ENCODE data around the gene NXF1. TPM values are rescaled to one million over a fixed set of nuclear protein-coding genes. Genes with fewer than 3 reads are reported as not detected.
A peak's percentile ranks its signal among the peaks of the same experiment; 100 is the strongest.

Gene NXF1
- total and polyA plus RNA-seq, 2 of the 13 experiments (the other 11 are each of a cell fraction or from before 2014, with no cell fraction given) = 30.4 to 30.9 TPM

DNA sequence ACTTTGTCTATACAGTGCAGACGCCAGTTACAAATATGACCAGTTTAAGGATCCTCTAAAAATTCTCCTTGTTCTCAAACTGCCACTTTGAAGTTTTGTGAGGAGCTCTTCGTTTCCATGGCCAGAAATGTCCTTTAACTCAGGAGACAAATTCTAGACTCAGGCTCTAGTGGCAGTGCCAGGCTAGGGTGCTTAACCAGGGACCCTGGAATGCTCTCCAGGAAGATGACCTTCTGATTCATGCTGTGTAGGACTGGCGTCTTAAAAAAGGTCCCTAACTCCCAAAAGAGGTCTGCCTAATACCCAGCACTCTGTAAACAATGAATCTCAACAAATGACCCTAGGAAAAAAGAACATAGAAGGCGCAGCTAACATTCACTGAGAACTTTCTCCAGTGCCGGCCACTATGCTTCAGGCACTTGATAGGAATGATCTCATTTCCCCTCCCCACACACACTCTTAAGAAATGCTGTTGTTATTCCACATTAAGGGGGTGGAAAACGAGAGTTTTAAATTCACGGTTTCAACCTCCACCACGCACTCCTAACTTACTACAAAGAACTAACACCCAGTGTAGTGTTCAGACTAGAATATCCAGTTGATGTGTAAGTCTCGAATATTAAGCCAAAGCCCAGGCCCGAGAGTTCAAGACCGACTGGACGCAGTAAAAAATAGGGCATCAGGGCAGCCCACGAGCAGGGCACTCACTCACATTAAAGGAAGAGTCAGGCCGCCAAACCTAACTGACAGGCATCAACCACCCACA lies 747 bp downstream of the NXF1 start:
- H3K4me1 ChIP-seq (ENCODE audit: insufficient read depth, low read length) = peaks cover 23% of the 10 kb centered on the region
- ChIA-PET CTCF (ENCODE audit: low intra/inter-chr PET ratio, low total read pairs) (no interaction called here), POLR2A (interaction anchor here (0.9 to 5.7 kb wide), 9 partner anchors 10 to 150 kb away, joined by 3 to 53 read pairs (median 4); partner anchors contain the start of genes STX5, TEX54, TMEM179B and WDR74)
- peak overlapping the region; percentile 84 for H3K9ac ChIP-seq (ENCODE audit: insufficient read depth, low read depth, low read length)
- peak overlapping the region; percentile 86 to 97 (median 92) for H3K4me3 ChIP-seq (replicated peaks in 1 of 3; ENCODE audit: insufficient read depth in 1 of 3, low read depth in 2 of 3, low read length in 3 of 3)
- 5% methylated on average over 14 of the region's 14 CpGs for WGBS (ENCODE audit: low lambda C conversion rate)
- H3K27me3 ChIP-seq (ENCODE audit: control insufficient read depth in 1 of 2, insufficient read depth in 2 of 2, low read length in 2 of 2) = no peaks in the 10 kb centered on the region; a peak in 1 of 5 replicates
- no peak overlapping the region for H2AFZ ChIP-seq (ENCODE audit: low read length)
- peak overlapping the region; percentile 89 for H3K4me2 ChIP-seq (ENCODE audit: low read depth, low read length)
- peak; percentile 9; the same call in 2 of the 3 replicates for ATAC-seq
- intact Hi-C loops (cut with micrococcal nuclease; ENCODE audit: unreplicated experiment) (loop anchor here (1.0 to 2.0 kb wide), 2 partner anchors 18 to 27 kb away; partner anchors contain the start of gene TMEM179B), in situ Hi-C loops (cut with HindIII; ENCODE audit: extremely low pct_ligation_motif_present, low pct_unique_long_range_greater_than_20kb) (no loop called here)
- peaks cover 18% of the 10 kb centered on the region for H3K79me2 ChIP-seq (ENCODE audit: insufficient read depth, low read length)
- peak overlapping the region; percentile 48 for H3K27ac ChIP-seq (ENCODE audit: extremely low read length, insufficient read depth, low read length)
- no peak for FAIRE-seq
- H4K20me1 ChIP-seq (ENCODE audit: insufficient read depth, low read length) = no peaks in the 10 kb centered on the region; the same call in 1 of the 2 replicates
- peaks cover 14 to 34% of the 10 kb centered on the region in 2 experiments for H3K36me3 ChIP-seq (replicated peaks in 1 of 2; ENCODE audit: control insufficient read depth in 1 of 2, insufficient read depth in 2 of 2, low read length in 2 of 2)
- no peaks in the 10 kb centered on the region for H3K9me3 ChIP-seq (ENCODE audit: low read length)
- DNase-seq (ENCODE audit: low spot score) = no peak
- TSS peak; percentile 66 for BruUV-seq (replicated peaks)
- TF ChIP-seq ISL2 (CRISPR knock-in tag; IDR thresholded peaks at IDR 0.05) (no peak), SRSF1 (optimal IDR thresholded peaks at IDR 0.05; ENCODE audit: low read depth, low read length) (no peak), ZNF552 (CRISPR knock-in tag; IDR thresholded peaks at IDR 0.05; ENCODE audit: borderline replicate concordance) (no peak), ZNF570 (CRISPR knock-in tag; IDR thresholded peaks at IDR 0.05; ENCODE audit: borderline replicate concordance) (no peak), ZNF724P (CRISPR knock-in tag; IDR thresholded peaks at IDR 0.05; ENCODE audit: borderline replicate concordance) (no peak), SMARCE1 (IDR thresholded peaks at IDR 0.05; ENCODE audit: borderline replicate concordance) (no peak), ZNF335 (CRISPR knock-in tag; IDR thresholded peaks at IDR 0.05) (no peak), ZFAT (CRISPR knock-in tag; conservative IDR thresholded peaks at IDR 0.05) (no peak), ZNF878 (CRISPR knock-in tag; IDR thresholded peaks at IDR 0.05) (0 out of 2 replicates have a peak, but pooled peaks have one; percentile 4), THYN1 (CRISPR knock-in tag; IDR thresholded peaks at IDR 0.05; ENCODE audit: borderline replicate concordance, low read depth) (no peak), FUBP1 (CRISPR knock-in tag; IDR thresholded peaks at IDR 0.05; ENCODE audit: borderline replicate concordance) (no peak), STAG1 (CRISPR knock-in tag; IDR thresholded peaks at IDR 0.05) (no peak), LBX2 (CRISPR knock-in tag; IDR thresholded peaks at IDR 0.05; ENCODE audit: borderline replicate concordance) (no peak), GABPA (IDR thresholded peaks at IDR 0.05; ENCODE audit: low read depth, low read length) (no peak), GABPA (CRISPR knock-in tag; IDR thresholded peaks at IDR 0.05; ENCODE audit: low read depth) (peak; percentile 5; the same call in 1 of the 2 replicates), PLSCR1 (CRISPR knock-in tag; IDR thresholded peaks at IDR 0.05; ENCODE audit: borderline replicate concordance) (no peak), ZNF672 (CRISPR knock-in tag; IDR thresholded peaks at IDR 0.05) (no peak), TEF (CRISPR knock-in tag; IDR thresholded peaks at IDR 0.05) (0 out of 2 replicates have a peak, but pooled peaks have one; percentile 15), ZNF496 (CRISPR knock-in tag; IDR thresholded peaks at IDR 0.05; ENCODE audit: insufficient replicate concordance) (no peak), ZFP90 (CRISPR knock-in tag; IDR thresholded peaks at IDR 0.05; ENCODE audit: borderline replicate concordance) (0 out of 2 replicates have a peak, but pooled peaks have one; percentile 13), NFE2 (CRISPR knock-in tag; IDR thresholded peaks at IDR 0.05) (no peak)
